Left lung (tissue), 10 donors: ENCODE measurements around the gene MRPS34. TPM values are rescaled to one million over a fixed set of nuclear protein-coding genes. Genes with fewer than 3 reads are reported as not detected.

Source experiments
- ATAC-seq: fragments of 200-7000 bp; cut with Tn5 transposase; one replicate; pipeline ENCODE4 v1.9.1; 2020; ENCODE audit warnings: moderate library complexity
- DNase-seq, 4 donors: peaks; one replicate each; pipeline ENCODE4 v3.0.0-alpha.2; 2013 to 2020
- H3K27ac ChIP-seq, 2 donors: fragments of 200-600 bp; sonication (generic) in 1 of 2; one replicate each; pipeline versions ENCODE4 v1.5.0 to v1.8.0; 2020 to 2021
- H3K27me3 ChIP-seq, 2 donors: fragments of 200-600 bp; sonication (generic) in 1 of 2; one replicate each; pipeline versions ENCODE4 v1.5.0 to v1.8.0; 2020 to 2021
- H3K36me3 ChIP-seq, 2 donors: fragments of 200-600 bp; sonication (generic) in 1 of 2; one replicate each; pipeline versions ENCODE4 v1.5.0 to v1.8.0; 2020 to 2021
- H3K4me1 ChIP-seq, 2 donors: fragments of 200-600 bp; one replicate each; pipeline ENCODE4 v1.8.0; 2021
- H3K4me3 ChIP-seq, 2 donors: fragments of 200-600 bp; sonication (generic) in 1 of 2; one replicate each; pipeline versions ENCODE4 v1.5.0 to v1.8.0; 2020 to 2021; ENCODE audit warnings: mild to moderate bottlenecking in 1 of 2
- H3K9me3 ChIP-seq, 2 donors: fragments of 200-600 bp; sonication (generic) in 1 of 2; one replicate each; pipeline versions ENCODE4 v1.5.0 to v1.8.0; 2020 to 2021
- CTCF ChIP-seq, 2 donors: fragments of 200-600 bp; sonication (generic) in 1 of 2; IDR thresholded peaks; one replicate each; pipeline versions ENCODE4 v1.5.0 to v1.8.0; 2021; ENCODE audit warnings: antibody characterized with exemption in 2 of 2
- intact Hi-C, 2 donors: fragments of 100-400 bp; cut with DNase I; formaldehyde crosslinking; loops; one replicate each; pipeline versions ENCODE4 v1.11.2 to v1.14.2; 2022
- polyA plus RNA-seq, 6 donors: library from polyadenylated mRNA; unstranded; fragments of 120-200 nt; gene quantifications; one replicate each; pipeline ENCODE4 v1.2.1, GENCODE V29; 2013; ENCODE audit not compliant: insufficient read length in 6 of 6
- total RNA-seq, 2 donors: library from RNA; stranded (reverse); fragmentation: NEBNext Ultra II Directional; extraction: Animal tissue kit (Norgen Biotek cat#: 25700); gene quantifications; one replicate each; pipeline ENCODE4 v1.2.1, GENCODE V29; 2021
- donor health status: DM: no; HTN: yes; CAD: no.
- donor health status: DM: no; HTN: no; CAD: no.

Gene MRPS34
- total and polyA plus RNA-seq, 8 donors, result 47.5 to 91.5 (median 64.1) TPM

- peaks cover 0 to 50% of the 10 kb centered on the region in 2 donors for H3K36me3 ChIP-seq
- H3K9me3 ChIP-seq, result no peaks in the 10 kb centered on the region
- H3K4me3 ChIP-seq, result no peak overlapping the region
- no peaks in the 10 kb centered on the region for H3K27me3 ChIP-seq
- ATAC-seq (no peak), DNase-seq (no peak)
- no peak for TF ChIP-seq CTCF (IDR thresholded peaks at IDR 0.05)
- intact Hi-C loops, result no loop called here
- peaks cover 17 to 35% of the 10 kb centered on the region in 2 donors for H3K4me1 ChIP-seq
- no peak overlapping the region for H3K27ac ChIP-seq
These were observed 3.1 kb upstream of the MRPS34 start for GRCh38 chr16:1775846-1776671.

- ATAC-seq (no peak), DNase-seq (no peak)
- peaks cover 21 to 40% of the 10 kb centered on the region in 2 donors for H3K4me1 ChIP-seq
- peaks cover 0 to 47% of the 10 kb centered on the region in 2 donors for H3K36me3 ChIP-seq
- no peak for TF ChIP-seq CTCF (IDR thresholded peaks at IDR 0.05)
- H3K27me3 ChIP-seq, result no peaks in the 10 kb centered on the region
- H3K27ac ChIP-seq, result no peak overlapping the region
- no peaks in the 10 kb centered on the region for H3K9me3 ChIP-seq
- H3K4me3 ChIP-seq, result no peak overlapping the region
- intact Hi-C loops, result no loop called here
These were observed 2.3 kb upstream of the MRPS34 start for GRCh38 chr16:1775006-1775845.

GRCh38 chr16:1774448-1774780 lies 1.5 kb upstream of the MRPS34 start:
- H3K4me3 ChIP-seq, result peak overlapping the region in 1 of 2 donors; percentile 86
- H3K27me3 ChIP-seq, result no peaks in the 10 kb centered on the region
- ATAC-seq, result no peak
- no peak for DNase-seq
- H3K9me3 ChIP-seq, result no peaks in the 10 kb centered on the region
- H3K36me3 ChIP-seq, result peaks cover 0 to 42% of the 10 kb centered on the region in 2 donors
- H3K27ac ChIP-seq, result peak overlapping the region in 1 of 2 donors; percentile 93
- TF ChIP-seq CTCF (IDR thresholded peaks at IDR 0.05), result no peak
- peaks cover 24 to 47% of the 10 kb centered on the region in 2 donors for H3K4me1 ChIP-seq
- intact Hi-C loops, result no loop called here

GRCh38 chr16:1773703-1774447 lies 941 bp upstream of the MRPS34 start:
- H3K36me3 ChIP-seq, result peaks cover 0 to 46% of the 10 kb centered on the region in 2 donors
- peaks cover 24 to 47% of the 10 kb centered on the region in 2 donors for H3K4me1 ChIP-seq
- DNase-seq, result no peak

More at GRCh38 chr16:1773703-1774447, 941 bp upstream of the MRPS34 start:
- Histone ChIP-seq H3K4me3 (peak overlapping the region; percentile 86 to 93), H3K27me3 (no peaks in the 10 kb centered on the region), H3K27ac (peak overlapping the region; percentile 89 to 93), H3K9me3 (no peaks in the 10 kb centered on the region)
- ATAC-seq, result peak; percentile 2
- no peak for TF ChIP-seq CTCF (IDR thresholded peaks at IDR 0.05)
- intact Hi-C loops, result no loop called here
